Measurements from ENCODE around the gene CD80.

The CD80 gene

DNA sequence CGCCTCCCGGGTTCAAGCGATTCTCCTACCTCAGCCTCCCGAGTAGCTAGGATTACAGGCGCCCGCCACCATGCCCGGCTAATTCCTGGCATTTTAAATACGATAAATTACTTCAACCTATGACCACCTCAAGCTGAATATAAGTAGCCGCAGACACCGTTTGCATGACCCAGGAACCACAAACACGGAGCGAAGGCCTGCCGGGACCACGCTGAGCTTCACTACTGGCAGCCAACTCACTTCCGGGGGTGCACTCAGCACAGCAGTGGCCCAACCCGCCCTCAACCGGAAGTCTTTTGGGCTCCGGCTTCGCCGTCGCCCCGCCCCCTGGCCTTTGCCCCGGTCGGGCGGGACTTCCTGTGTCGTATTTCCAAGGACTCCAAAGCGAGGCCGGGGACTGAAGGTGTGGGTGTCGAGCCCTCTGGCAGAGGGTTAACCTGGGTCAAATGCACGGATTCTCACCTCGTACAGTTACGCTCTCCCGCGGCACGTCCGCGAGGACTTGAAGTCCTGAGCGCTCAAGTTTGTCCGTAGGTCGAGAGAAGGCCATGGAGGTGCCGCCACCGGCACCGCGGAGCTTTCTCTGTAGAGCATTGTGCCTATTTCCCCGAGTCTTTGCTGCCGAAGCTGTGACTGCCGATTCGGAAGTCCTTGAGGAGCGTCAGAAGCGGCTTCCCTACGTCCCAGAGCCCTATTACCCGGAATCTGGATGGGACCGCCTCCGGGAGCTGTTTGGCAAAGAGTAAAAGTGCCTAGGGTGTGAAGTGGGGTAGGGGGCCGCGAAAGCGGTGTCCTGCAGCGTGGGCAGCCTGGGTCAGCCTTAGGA, 61.0 kb downstream of the CD80 start, which contains the start of gene TIMMDC1:
TIMMDC1 (plus strand) TSS at position 362 of the 826 bp plus-strand sequence; CDS start at position 549, 187 bp downstream.
- peak within 1 kb of the TSS; percentile 92 for H3K4me3 ChIP-seq (ENCODE audit: low read depth, low read length)
- peak; percentile 97 for DNase-seq (ENCODE audit: low read depth)
- TF ChIP-seq MAX (IDR thresholded peaks at IDR 0.05; ENCODE audit: low read depth, low read length), result peak; percentile 72
- TF ChIP-seq POLR2A (IDR thresholded peaks at IDR 0.05; ENCODE audit: extremely low read depth, insufficient read length), result peak; percentile 96
- TF ChIP-seq, protein P1, sequence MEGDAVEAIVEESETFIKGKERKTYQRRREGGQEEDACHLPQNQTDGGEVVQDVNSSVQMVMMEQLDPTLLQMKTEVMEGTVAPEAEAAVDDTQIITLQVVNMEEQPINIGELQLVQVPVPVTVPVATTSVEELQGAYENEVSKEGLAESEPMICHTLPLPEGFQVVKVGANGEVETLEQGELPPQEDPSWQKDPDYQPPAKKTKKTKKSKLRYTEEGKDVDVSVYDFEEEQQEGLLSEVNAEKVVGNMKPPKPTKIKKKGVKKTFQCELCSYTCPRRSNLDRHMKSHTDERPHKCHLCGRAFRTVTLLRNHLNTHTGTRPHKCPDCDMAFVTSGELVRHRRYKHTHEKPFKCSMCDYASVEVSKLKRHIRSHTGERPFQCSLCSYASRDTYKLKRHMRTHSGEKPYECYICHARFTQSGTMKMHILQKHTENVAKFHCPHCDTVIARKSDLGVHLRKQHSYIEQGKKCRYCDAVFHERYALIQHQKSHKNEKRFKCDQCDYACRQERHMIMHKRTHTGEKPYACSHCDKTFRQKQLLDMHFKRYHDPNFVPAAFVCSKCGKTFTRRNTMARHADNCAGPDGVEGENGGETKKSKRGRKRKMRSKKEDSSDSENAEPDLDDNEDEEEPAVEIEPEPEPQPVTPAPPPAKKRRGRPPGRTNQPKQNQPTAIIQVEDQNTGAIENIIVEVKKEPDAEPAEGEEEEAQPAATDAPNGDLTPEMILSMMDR (IDR thresholded peaks at IDR 0.05; ENCODE audit: low read depth, low read length), result no peak
- TF ChIP-seq MYC (IDR thresholded peaks at IDR 0.05; ENCODE audit: low read depth, low read length), result peak; percentile 78

- no peak for TF ChIP-seq MYC (IDR thresholded peaks at IDR 0.05; ENCODE audit: low read depth, low read length)
- TF ChIP-seq, protein P1 (IDR thresholded peaks at IDR 0.05; ENCODE audit: low read depth, low read length), result no peak
- TF ChIP-seq MAX (IDR thresholded peaks at IDR 0.05; ENCODE audit: low read depth, low read length), result no peak
- TF ChIP-seq POLR2A (IDR thresholded peaks at IDR 0.05; ENCODE audit: extremely low read depth, insufficient read length), result no peak
- peak overlapping the region; percentile 92 for H3K4me3 ChIP-seq (ENCODE audit: low read depth, low read length)
- peak; percentile 35 for DNase-seq (ENCODE audit: low read depth)
Measured at GRCh38 chr3:119497820-119498185, 61.6 kb downstream of the CD80 start.

DNA sequence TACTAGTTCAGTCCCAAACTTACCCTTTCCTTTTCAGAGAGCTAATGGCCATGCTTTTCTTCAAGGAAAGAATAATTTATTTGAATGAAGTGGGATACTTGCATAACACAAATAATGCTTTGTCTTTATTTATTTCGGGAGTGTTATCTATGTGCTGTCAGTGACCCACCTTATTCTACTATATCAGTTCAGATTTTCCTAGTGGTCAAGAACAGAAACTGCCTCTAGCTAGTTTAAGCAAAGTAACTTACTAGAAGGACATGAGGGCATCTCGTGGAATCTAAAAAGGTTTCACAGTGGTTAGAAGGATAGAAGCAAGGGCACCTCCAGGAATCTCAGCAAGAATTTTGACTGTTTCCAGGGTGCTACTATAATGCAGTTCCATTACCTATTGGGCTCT, 64.8 kb downstream of the CD80 start:
- H3K4me3 ChIP-seq (ENCODE audit: low read depth, low read length), result no peak overlapping the region
- TF ChIP-seq POLR2A (IDR thresholded peaks at IDR 0.05; ENCODE audit: extremely low read depth, insufficient read length) (no peak), MAX (IDR thresholded peaks at IDR 0.05; ENCODE audit: low read depth, low read length) (no peak), MYC (IDR thresholded peaks at IDR 0.05; ENCODE audit: low read depth, low read length) (no peak)
- TF ChIP-seq, protein P1 (IDR thresholded peaks at IDR 0.05; ENCODE audit: low read depth, low read length), result no peak
- DNase-seq (ENCODE audit: low read depth), result no peak

- TF ChIP-seq MYC (IDR thresholded peaks at IDR 0.05; ENCODE audit: low read depth, low read length) (no peak), MAX (IDR thresholded peaks at IDR 0.05; ENCODE audit: low read depth, low read length) (no peak), POLR2A (IDR thresholded peaks at IDR 0.05; ENCODE audit: extremely low read depth, insufficient read length) (no peak)
- TF ChIP-seq, protein P1 (IDR thresholded peaks at IDR 0.05; ENCODE audit: low read depth, low read length), result no peak
- no peak overlapping the region for H3K4me3 ChIP-seq (ENCODE audit: low read depth, low read length)
- DNase-seq (ENCODE audit: low read depth), result no peak
Measured at GRCh38 chr3:119492810-119493209, 66.6 kb downstream of the CD80 start.

- H3K4me3 ChIP-seq (ENCODE audit: low read depth, low read length), result no peak overlapping the region
- no peak for TF ChIP-seq MYC (IDR thresholded peaks at IDR 0.05; ENCODE audit: low read depth, low read length)
- TF ChIP-seq, protein P1 (IDR thresholded peaks at IDR 0.05; ENCODE audit: low read depth, low read length), result no peak
- DNase-seq (ENCODE audit: low read depth), result no peak
Measured at GRCh38 chr3:119492128-119492527, 67.3 kb downstream of the CD80 start.
